HT1080 (cell line): ENCODE measurements around the gene CTH. TPM values are rescaled to one million over a fixed set of nuclear protein-coding genes. Genes with fewer than 3 reads are reported as not detected.
"Not testable (repeated sequence)": the region's sequence is repeated elsewhere in the genome, so short reads cannot be mapped to it uniquely, and the experiment has no call there.

ENCODE experiments used
- DNase-seq: peaks from one replicate; pipeline ENCODE4 v3.0.0-alpha.2; 2015; ENCODE audit warnings: low read depth
- total RNA-seq: library from RNA; depleted of rRNA; stranded (reverse); fragments of >200 nt; shearing (Covaris generic); gene quantifications from 2 replicates; pipeline ENCODE4 v1.2.3, GENCODE V29; 2014

The CTH gene
- total RNA-seq, 1 experiment from 2014 or later, result 4.7 TPM

GRCh38 chr1:70405780-70406416, 5.2 kb upstream of the CTH start:
- DNase-seq, result no peak

DNA sequence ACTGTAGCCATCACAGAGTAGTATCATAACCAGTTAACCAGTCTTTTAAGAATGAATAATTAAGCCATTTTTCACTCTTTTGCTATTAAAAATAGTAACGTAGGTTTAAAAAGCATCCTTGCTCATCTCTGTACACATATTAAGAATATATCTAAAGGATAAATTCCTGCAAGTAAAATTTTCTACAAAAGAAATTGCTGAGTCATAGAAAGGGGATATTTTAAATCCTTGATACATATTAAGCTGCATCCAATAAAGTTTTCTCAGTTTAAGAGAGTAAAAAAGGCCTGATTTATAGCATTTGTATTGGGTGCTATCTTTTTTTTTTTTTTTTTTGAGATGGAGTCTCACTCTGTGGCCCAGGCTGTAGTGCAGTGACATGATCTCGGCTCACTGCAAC, 1.9 kb upstream of the CTH start:
- no peak for DNase-seq

DNA sequence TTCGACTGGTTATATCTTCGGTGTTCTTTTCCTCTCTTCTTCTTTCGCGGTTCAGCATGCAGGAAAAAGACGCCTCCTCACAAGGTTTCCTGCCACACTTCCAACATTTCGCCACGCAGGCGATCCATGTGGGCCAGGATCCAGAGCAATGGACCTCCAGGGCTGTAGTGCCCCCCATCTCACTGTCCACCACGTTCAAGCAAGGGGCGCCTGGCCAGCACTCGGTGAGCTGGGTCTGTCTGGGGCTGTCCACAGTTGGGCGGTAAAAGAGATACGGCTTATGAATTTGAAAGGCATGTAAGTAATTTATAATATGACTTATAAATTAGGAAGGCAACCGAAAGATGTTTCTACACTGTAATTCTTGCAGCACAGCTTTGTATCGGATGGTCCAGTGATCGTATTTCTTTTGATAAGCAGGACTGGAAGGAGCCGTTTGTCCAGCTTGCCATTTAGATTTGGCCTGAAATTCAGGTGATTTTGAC, 334 bp downstream of the CTH start:
- DNase-seq, result no peak

- DNase-seq, result no peak
Measured at GRCh38 chr1:70415882-70416281, 4.8 kb downstream of the CTH start.

DNA sequence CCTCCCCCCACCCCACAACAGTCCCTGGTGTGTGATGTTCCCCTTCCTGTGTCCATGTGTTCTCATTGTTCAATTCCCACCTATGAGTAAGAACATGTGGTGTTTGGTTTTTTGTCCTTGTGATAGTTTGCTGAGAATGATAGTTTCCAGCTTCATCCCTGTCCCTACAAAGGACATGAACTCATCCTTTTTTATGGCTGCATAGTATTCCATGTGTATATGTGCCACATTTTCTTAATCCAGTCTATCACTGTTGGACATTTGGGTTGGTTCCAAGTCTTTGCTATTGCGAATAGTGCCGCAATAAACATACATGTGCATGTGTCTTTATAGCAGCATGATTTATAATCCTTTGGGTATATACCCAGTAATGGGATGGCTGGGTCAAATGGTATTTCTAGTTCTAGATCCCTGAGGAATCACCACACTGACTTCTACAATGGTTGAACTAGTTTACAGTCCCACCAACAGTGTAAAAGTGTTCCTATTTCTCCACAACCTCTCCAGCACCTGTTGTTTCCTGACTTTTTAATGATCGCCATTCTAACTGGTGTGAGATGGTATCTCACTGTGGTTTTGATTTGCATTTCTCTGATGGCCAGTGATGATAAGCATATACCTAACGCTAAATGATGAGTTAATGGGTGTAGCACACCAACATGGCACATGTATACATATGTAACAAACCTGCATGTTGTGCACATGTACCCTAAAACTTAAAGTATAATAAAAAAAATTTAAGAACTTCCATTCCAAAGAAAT, 8.1 kb downstream of the CTH start:
- DNase-seq, result not testable (repeated sequence)

DNA sequence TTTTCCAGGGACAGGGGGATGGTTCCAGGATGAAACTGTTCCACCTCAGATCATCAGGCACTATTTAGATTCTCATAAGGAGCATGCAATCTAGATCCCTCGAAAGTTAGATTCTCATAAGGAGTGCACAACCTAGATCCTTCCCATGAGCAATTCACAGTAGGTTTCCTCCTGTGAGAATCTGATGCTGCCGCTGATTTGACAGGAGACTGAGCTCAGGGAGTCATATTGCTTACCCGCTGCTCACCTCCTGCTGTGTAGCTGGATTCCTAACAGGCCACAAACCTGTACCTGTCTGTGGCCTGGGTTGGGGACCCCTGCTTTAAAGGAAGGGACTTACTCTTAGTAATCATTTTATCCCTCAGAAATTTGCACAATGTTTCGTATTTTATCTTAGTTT, 9.3 kb downstream of the CTH start:
- DNase-seq, result no peak

- DNase-seq, result no peak
Measured at GRCh38 chr1:70426154-70427131, 15.4 kb downstream of the CTH start.

- DNase-seq, result no peak
Measured at GRCh38 chr1:70427976-70428375, 16.9 kb downstream of the CTH start.

DNA sequence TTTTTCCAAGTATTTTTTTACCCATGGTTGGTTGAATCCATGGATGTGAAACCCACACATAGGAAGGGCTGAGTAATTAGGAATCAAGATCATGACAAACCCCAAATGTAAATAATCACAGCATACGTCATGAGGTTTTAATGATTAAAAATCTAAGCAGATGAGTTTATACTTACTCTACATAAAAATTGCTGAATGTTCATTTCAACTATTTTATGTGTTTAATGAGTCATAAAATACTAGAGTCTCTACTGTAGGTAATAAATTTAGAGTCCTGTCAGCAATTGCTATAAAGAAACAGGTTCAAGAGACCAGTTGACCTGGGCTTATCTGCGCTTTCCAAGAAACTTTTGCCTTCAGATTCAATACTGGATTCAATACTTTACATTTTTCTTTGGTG, 18.2 kb downstream of the CTH start:
- no peak for DNase-seq

- no peak for DNase-seq
Measured at GRCh38 chr1:70429757-70430156, 18.7 kb downstream of the CTH start.

- no peak for DNase-seq
Measured at GRCh38 chr1:70431317-70431716, 20.2 kb downstream of the CTH start.

DNA sequence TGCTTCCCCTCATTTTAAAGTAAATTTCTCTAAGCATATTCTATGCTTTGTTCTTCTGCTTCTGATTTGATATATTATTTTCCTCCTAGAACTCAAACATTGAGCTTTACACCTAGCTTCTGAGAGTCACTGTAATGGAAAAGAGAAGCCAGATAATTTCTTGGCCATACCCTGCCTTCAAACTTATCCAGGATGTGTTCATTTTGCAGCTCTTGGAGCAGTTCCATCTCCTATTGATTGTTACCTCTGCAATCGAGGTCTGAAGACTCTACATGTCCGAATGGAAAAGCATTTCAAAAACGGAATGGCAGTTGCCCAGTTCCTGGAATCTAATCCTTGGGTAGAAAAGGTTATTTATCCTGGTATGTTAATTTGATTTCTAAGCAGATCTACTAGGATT, 20.8 kb downstream of the CTH start:
- DNase-seq, result no peak

DNA sequence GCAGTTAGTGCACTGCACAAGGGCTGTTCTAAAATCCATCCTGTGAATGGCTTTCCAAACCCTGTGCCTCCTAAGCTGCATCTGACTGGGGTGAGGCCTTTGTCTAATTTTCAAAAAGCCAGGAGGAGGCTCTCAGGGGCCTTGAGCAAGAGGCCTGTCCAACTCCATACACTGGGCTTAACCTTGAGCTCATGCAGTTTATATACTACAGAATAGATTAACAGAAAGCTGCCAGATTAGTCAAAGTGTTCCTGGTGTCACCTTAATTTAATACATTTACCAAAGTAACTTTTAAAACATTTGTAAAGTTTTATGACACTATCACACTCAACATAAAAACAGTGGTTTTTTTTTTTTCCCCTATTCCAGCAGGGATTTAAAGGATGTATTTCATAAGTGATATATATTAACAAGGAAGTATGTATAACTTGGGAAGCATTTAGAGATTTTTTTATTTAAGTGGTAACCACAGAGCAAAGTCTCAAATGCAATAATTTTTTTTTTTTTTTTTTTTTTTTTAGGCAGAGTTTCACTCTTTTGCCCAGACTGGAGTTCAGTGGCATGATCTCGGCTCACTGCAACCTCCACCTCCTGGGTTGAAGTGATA, 23.3 kb downstream of the CTH start:
- no peak for DNase-seq

- no peak for DNase-seq
Measured at GRCh38 chr1:70436622-70437251, 25.7 kb downstream of the CTH start.

DNA sequence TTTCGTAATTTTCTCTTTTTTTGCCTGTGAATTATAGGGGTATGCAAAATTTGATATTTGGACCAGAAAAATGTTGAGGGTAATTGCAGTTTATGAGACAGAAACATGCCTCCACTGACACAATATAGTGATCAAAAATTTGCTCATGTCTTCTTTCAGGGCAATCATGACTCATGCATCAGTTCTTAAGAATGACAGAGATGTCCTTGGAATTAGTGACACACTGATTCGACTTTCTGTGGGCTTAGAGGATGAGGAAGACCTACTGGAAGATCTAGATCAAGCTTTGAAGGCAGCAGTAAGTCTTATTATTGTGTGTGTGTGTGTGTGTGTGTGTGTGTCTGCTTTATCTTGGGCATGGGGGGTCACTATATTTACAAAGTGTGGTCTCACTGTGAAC, 27.5 kb downstream of the CTH start:
- peak; percentile 7 for DNase-seq

DNA sequence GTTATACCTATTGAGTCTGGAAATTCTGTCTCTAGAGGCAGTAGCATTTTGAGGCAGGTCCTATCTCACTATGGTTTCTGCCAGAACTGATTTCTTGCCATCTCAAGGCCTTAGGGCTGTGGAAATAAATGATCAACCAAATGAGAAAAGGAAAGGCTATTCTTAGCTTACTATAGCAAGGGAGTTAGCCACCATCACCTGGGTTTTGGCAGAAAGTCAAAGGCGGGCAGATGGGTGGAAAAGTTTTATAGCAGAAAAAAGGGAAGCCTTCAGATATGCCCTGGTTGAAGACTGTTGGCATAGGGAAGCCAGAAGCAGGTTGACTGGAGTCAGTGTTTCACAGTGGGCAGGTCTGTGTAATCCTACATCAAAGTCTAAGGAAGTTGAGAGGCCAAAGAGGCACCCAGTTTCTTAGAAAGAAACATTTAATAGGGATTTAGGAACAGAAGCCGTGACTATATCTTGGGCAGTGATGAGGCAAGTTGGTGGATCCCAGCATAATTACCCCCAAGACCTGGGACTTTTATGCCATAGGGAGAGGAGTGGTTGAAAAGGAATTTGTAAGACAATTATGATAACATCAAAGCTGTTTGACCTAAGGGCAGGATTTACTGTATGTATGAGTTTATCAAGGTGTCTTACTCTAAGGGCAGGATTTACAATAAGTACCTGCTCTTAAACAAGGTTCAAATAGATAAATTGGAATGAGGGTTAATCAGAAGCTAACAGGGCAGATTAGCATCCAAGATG, 29.7 kb downstream of the CTH start:
- no peak for DNase-seq

DNA sequence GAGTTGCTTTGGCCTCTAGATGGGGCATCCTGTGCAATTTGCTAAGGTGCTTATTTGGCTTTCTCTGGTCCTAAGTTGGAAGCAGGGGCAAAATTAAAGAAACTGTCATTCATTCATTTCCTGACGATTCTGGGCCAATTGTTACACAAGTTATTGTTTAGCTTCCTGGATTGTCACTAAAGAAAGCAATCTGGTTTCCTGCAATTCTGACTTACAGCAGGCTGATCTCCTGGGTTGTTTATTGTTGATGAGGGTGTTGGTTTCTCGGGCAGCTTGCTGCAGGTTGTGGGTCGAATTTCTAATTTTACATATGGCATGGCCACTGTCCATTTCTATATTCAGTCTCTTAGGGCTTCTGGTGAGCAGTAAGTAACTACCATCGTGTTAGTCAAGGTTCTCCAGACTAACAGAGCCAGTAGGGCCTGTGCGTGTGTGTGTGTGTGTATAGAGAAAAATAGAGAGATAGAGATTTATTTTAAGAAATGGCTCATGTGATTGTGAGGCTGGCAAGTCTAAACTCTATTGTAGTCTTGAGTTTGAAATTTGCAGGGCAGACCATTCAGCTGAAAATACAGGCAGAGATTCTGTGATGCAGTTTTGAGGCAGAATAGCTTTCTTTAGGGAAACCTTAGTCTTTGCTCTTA, 30.4 kb downstream of the CTH start:
- no peak for DNase-seq

- no peak for DNase-seq
Measured at GRCh38 chr1:70442490-70442889, 31.4 kb downstream of the CTH start.

DNA sequence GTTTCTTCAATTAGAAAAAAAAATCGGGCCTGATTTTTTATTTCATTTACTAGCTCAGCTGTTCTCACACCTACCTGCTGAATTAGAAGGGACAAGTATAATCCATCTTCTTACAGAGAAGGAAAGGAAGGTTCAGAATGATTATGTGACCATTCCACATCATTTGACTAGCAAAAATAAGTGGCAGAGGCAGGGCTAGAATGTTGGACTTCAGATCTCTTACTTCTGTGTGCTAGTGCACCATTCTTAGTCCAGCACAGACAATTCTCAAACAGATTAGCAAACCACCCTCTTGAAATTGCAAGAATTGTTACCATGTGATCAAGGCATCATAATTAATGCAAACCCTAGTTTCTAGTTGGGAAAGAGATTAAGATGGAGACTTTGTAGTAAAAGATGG, 32.7 kb downstream of the CTH start:
- DNase-seq, result no peak

GRCh38 chr1:70449049-70449448, 38.0 kb downstream of the CTH start:
- DNase-seq, result no peak
